ENCODE results near the gene SLC25A23. TPM values are rescaled to one million over a fixed set of nuclear protein-coding genes. Genes with fewer than 3 reads are reported as not detected.
"Not testable (repeated sequence)": the region's sequence is repeated elsewhere in the genome, so short reads cannot be mapped to it uniquely, and the experiment has no call there.

Gene SLC25A23
- total RNA-seq, 1 experiment from 2014 or later, result 14.5 TPM

DNA sequence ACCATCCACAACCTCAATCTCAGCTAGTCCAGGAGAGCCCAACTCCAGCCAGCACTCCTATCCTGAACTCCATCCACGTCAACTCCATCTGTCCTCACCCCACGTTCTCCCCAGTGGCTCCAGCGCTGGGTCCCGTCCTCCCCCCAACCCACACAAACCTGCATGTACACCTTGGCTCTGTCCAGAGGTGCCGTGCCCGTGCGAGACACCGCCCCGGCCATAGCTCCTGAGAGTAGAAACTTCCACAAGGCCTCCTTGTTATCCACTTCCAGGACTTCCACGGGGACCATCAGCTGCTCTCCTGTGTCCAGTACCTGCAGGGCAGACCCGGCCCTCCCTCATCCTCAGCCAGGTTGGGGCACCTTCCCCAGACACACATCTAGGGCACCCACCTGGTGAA lies 27.7 kb downstream of the SLC25A23 start:
- TF ChIP-seq, protein P1, sequence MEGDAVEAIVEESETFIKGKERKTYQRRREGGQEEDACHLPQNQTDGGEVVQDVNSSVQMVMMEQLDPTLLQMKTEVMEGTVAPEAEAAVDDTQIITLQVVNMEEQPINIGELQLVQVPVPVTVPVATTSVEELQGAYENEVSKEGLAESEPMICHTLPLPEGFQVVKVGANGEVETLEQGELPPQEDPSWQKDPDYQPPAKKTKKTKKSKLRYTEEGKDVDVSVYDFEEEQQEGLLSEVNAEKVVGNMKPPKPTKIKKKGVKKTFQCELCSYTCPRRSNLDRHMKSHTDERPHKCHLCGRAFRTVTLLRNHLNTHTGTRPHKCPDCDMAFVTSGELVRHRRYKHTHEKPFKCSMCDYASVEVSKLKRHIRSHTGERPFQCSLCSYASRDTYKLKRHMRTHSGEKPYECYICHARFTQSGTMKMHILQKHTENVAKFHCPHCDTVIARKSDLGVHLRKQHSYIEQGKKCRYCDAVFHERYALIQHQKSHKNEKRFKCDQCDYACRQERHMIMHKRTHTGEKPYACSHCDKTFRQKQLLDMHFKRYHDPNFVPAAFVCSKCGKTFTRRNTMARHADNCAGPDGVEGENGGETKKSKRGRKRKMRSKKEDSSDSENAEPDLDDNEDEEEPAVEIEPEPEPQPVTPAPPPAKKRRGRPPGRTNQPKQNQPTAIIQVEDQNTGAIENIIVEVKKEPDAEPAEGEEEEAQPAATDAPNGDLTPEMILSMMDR (IDR thresholded peaks at IDR 0.05; ENCODE audit: unreplicated experiment), result no peak
- no peak for DNase-seq (ENCODE audit: unreplicated experiment)
- no peaks in the 10 kb centered on the region for H3K9me3 Mint-ChIP-seq (ENCODE audit: unreplicated experiment)

DNA sequence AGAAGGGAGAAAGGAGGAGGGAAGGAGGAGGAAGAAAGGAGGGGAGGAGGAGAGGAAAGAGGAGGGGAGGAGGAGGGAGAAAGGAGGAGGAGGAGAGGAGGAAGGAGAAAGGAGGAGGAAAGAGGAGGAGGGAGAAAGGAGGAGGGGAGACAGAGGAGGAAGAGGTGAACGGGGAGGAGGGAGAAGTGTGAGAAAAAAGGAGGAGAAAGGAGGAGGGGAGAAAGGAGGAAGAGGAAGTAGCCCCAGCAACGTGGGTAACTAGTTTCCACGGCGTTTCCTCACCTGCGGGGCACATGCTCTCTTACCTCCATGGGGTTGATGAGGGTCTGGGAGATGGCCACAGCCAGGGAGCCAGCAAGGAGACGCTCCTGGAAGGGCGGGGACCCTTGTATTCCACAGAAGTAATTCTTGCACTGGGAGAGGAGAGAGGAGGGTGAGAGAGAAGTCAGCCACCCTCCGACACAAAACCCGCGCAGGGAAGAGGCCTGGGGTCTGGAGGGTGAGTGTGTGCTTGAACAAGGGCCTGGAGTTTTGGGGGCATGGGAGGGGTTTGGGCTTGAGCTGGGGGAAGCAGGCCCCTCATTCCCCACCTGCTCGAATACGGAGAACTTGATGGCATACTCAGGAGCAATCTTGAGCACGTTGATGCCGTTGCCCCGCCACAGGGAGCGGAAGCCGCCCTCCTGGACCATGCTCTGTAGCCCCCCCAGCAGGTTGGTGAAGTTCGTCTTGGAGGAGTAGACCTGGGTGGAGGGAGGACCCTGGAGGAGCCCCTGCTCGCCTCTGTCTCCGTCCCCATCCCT lies 30.0 kb downstream of the SLC25A23 start:
- Mint-ChIP-seq H3K27ac (ENCODE audit: low read depth, unreplicated experiment) (no peak overlapping the region), H3K36me3 (ENCODE audit: insufficient read depth, unreplicated experiment) (no peaks in the 10 kb centered on the region), H3K4me3 (ENCODE audit: unreplicated experiment) (peak overlapping the region; percentile 50), H3K9me3 (ENCODE audit: unreplicated experiment) (no peaks in the 10 kb centered on the region), H3K27me3 (ENCODE audit: insufficient read depth, unreplicated experiment) (no peaks in the 10 kb centered on the region), H3K4me1 (ENCODE audit: insufficient read depth, unreplicated experiment) (peaks cover 6% of the 10 kb centered on the region)
- TF ChIP-seq, protein P1 (IDR thresholded peaks at IDR 0.05; ENCODE audit: unreplicated experiment), result no peak
- no TSS peak for BruUV-seq (replicated peaks)
- ChIA-PET CTCF (no interaction called here), POLR2A (no interaction called here)
- intact Hi-C loops (cut with micrococcal nuclease), result no loop called here
- no peak for DNase-seq (ENCODE audit: unreplicated experiment)

More for the DNA sequence above, 27.7 kb downstream of the SLC25A23 start:
- Mint-ChIP-seq H3K27me3 (ENCODE audit: insufficient read depth, unreplicated experiment) (no peaks in the 10 kb centered on the region), H3K4me1 (ENCODE audit: insufficient read depth, unreplicated experiment) (no peaks in the 10 kb centered on the region), H3K4me3 (ENCODE audit: unreplicated experiment) (no peak overlapping the region), H3K36me3 (ENCODE audit: insufficient read depth, unreplicated experiment) (no peaks in the 10 kb centered on the region), H3K27ac (ENCODE audit: low read depth, unreplicated experiment) (no peak overlapping the region)
- intact Hi-C loops (cut with micrococcal nuclease), result no loop called here
- CTCF ChIA-PET, result interaction anchor here (0.6 kb wide), 2 partner anchors 15 to 151 kb away, joined by 3 to 5 read pairs; no protein-coding TSS in a partner anchor
- POLR2A ChIA-PET, result no interaction called here
- BruUV-seq (replicated peaks), result no TSS peak

DNA sequence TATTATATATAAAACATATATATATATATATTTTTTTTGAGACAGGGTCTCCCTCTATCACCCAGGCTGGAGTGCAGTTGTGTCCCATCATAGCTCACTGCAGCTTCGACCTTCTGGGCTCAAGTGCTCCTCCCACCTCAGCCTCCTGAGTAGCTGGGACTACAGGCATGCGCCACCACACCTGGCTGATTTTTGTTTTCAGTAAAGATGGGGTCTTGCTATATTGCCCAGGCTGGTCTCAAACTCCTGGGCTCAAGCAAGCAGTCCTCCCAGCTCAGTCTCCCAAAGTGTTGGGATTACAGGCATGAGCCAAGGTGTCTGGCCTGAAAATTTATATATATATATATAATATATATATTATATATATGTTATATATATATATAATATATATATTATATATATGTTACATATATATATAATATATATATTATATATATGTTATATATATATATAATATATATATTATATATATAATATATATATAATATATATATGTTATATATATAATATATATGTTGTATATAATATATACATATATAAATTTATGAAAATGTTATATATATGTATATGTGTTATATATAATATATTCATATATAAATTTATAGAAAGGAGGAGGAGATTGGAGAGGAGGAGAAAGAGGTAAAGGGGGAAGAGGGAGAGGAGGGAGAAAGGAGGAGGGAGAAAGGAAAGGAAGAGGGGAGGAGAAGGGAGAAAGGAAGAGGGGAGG lies 30.7 kb downstream of the SLC25A23 start:
- CTCF ChIA-PET, result interaction anchor here (0.6 kb wide), 1 partner anchor 299 kb away, joined by 3 read pairs; no protein-coding TSS in a partner anchor

DNA sequence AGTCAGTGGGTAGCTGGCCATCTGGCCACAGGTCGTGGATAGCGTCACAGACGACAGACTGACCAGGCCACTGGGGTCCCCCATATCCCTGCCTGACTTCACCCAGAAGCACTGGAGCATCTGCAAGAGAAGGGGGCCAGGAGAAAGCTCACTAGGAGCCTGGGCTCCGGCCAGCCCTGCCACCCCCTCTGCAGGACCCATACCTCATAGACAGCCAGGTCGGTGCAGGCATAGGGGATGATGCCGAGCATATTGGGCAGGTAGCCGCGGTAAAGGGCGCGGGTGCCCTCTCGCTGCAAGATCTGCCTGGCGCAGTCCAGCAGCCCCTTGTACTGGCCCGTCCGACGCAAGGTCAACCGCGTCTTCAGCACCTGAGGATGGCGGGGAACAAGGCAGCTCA lies 32.5 kb downstream of the SLC25A23 start:
- Mint-ChIP-seq H3K4me3 (ENCODE audit: unreplicated experiment) (no peak overlapping the region), H3K9me3 (ENCODE audit: unreplicated experiment) (no peaks in the 10 kb centered on the region), H3K27me3 (ENCODE audit: insufficient read depth, unreplicated experiment) (no peaks in the 10 kb centered on the region), H3K27ac (ENCODE audit: low read depth, unreplicated experiment) (no peak overlapping the region), H3K36me3 (ENCODE audit: insufficient read depth, unreplicated experiment) (peaks cover 9% of the 10 kb centered on the region), H3K4me1 (ENCODE audit: insufficient read depth, unreplicated experiment) (peaks cover 20% of the 10 kb centered on the region)
- TF ChIP-seq, protein P1 (IDR thresholded peaks at IDR 0.05; ENCODE audit: unreplicated experiment), result no peak
- CTCF ChIA-PET, result no interaction called here
- POLR2A ChIA-PET, result interaction anchor here (0.6 kb wide), 1 partner anchor 36 kb away, joined by 3 read pairs; no protein-coding TSS in a partner anchor
- intact Hi-C loops (cut with micrococcal nuclease), result no loop called here
- no peak for DNase-seq (ENCODE audit: unreplicated experiment)
- BruUV-seq (replicated peaks), result no TSS peak

More for the DNA sequence above, 30.7 kb downstream of the SLC25A23 start:
- POLR2A ChIA-PET; BruUV-seq (replicated peaks); H3K4me1 Mint-ChIP-seq (ENCODE audit: insufficient read depth, unreplicated experiment); H3K9me3 Mint-ChIP-seq (ENCODE audit: unreplicated experiment); H3K27ac Mint-ChIP-seq (ENCODE audit: low read depth, unreplicated experiment); intact Hi-C loops (cut with micrococcal nuclease); H3K27me3 Mint-ChIP-seq (ENCODE audit: insufficient read depth, unreplicated experiment); H3K36me3 Mint-ChIP-seq (ENCODE audit: insufficient read depth, unreplicated experiment); DNase-seq (ENCODE audit: unreplicated experiment): not testable (repeated sequence)
- peak overlapping the region; percentile 50 for H3K4me3 Mint-ChIP-seq (ENCODE audit: unreplicated experiment)

Measured in MCF 10A (cell line).